OCI-LY3 (cell line): ENCODE data around the gene NUP98.

Experiments used
- H2AFZ ChIP-seq: fragments of 200-600, 300-600 bp; shearing (Covaris generic); 2 replicates; pipeline ENCODE4 v1.6.0; 2014; ENCODE audit warnings: antibody characterized with exemption, low read depth, low read length
- H3K27ac ChIP-seq: fragments of 200-600, 300-600 bp; sonication (generic); 2 replicates; pipeline ENCODE4 v1.5.1; 2014; ENCODE audit warnings: mild to moderate bottlenecking, low read length, moderate library complexity, mixed read lengths
- H3K27me3 ChIP-seq: fragments of 200-600, 300-600 bp; sonication (generic); 2 replicates; pipeline ENCODE4 v1.6.1; 2014; ENCODE audit warnings: low read depth, low read length, mixed read lengths
- H3K36me3 ChIP-seq: fragments of 200-600, 300-600 bp; sonication (generic); replicated peaks from 2 replicates; pipeline ENCODE3; 2014; ENCODE audit warnings: low read depth, low read length, mixed read lengths
- H3K4me1 ChIP-seq: fragments of 300-600, 200-600 bp; sonication (generic); 2 replicates; pipeline ENCODE4 v1.6.1; 2014; ENCODE audit warnings: low read length, mixed read lengths
- H3K4me2 ChIP-seq: fragments of 200-600, 300-600 bp; sonication (generic); 2 replicates; pipeline ENCODE4 v1.6.1; 2014; ENCODE audit warnings: low read length, mixed read lengths
- H3K4me3 ChIP-seq: fragments of 300-600, 200-600 bp; sonication (generic); 2 replicates; pipeline ENCODE4 v1.5.1; 2014; ENCODE audit warnings: antibody characterized with exemption, mild to moderate bottlenecking, low read length, moderate library complexity
- H3K79me2 ChIP-seq: fragments of 300-600, 200-600 bp; shearing (Covaris generic); 2 replicates; pipeline ENCODE4 v1.6.1; 2014; ENCODE audit warnings: mild to moderate bottlenecking, low read length, mixed read lengths
- H3K9ac ChIP-seq: fragments of 300-600, 200-600 bp; shearing (Covaris generic); 2 replicates; pipeline ENCODE4 v1.6.0; 2014; ENCODE audit warnings: mild to moderate bottlenecking, low read length, moderate library complexity
- H3K9me3 ChIP-seq: fragments of 200-600, 300-600 bp; shearing (Covaris generic); 2 replicates; pipeline ENCODE4 v1.6.1; 2014; ENCODE audit warnings: low read length, mixed read lengths; ENCODE audit not compliant: insufficient read depth
- H4K20me1 ChIP-seq: fragments of 200-600, 300-600 bp; sonication (generic); 2 replicates; pipeline ENCODE4 v1.6.1; 2016; ENCODE audit warnings: low read length, mixed read lengths; ENCODE audit not compliant: insufficient read depth
- CTCF ChIP-seq: fragments of 200-600, 300-600 bp; sonication (generic); IDR thresholded peaks from 2 replicates; pipeline ENCODE4 v1.5.1; 2014; ENCODE audit warnings: antibody characterized with exemption, low read length, low read depth
- EZH2phosphoT487 ChIP-seq: fragments of 200-600 bp; shearing (Covaris generic); IDR thresholded peaks from 2 replicates; pipeline ENCODE4 v1.6.1; 2018; ENCODE audit warnings: antibody characterized with exemption, mixed run types, low read depth

The NUP98 gene

GRCh38 chr11:3738723-3739122 lies 58.6 kb downstream of the NUP98 start:
- Histone ChIP-seq H2AFZ (no peak overlapping the region), H3K4me3 (no peak overlapping the region), H4K20me1 (no peaks in the 10 kb centered on the region), H3K9ac (no peak overlapping the region), H3K27me3 (no peaks in the 10 kb centered on the region), H3K4me2 (no peak overlapping the region), H3K36me3 (peaks cover 45% of the 10 kb centered on the region), H3K9me3 (no peaks in the 10 kb centered on the region), H3K79me2 (no peaks in the 10 kb centered on the region), H3K27ac (no peak overlapping the region), H3K4me1 (no peaks in the 10 kb centered on the region)
- TF ChIP-seq CTCF (no peak), EZH2phosphoT487 (no peak)

- Histone ChIP-seq H3K36me3 (peaks cover 48% of the 10 kb centered on the region), H3K27ac (no peak overlapping the region), H3K4me2 (no peak overlapping the region), H3K9me3 (no peaks in the 10 kb centered on the region), H3K4me1 (no peaks in the 10 kb centered on the region), H2AFZ (no peak overlapping the region), H3K9ac (no peak overlapping the region), H3K79me2 (no peaks in the 10 kb centered on the region), H3K4me3 (no peak overlapping the region), H3K27me3 (no peaks in the 10 kb centered on the region), H4K20me1 (no peaks in the 10 kb centered on the region)
- TF ChIP-seq EZH2phosphoT487 = no peak
- no peak for TF ChIP-seq CTCF
Measured at GRCh38 chr11:3738241-3738640, 59.1 kb downstream of the NUP98 start.

- no peak overlapping the region for H2AFZ ChIP-seq
- H3K4me1 ChIP-seq = no peaks in the 10 kb centered on the region
- no peak overlapping the region for H3K27ac ChIP-seq
- H3K4me2 ChIP-seq = no peak overlapping the region
- peaks cover 51% of the 10 kb centered on the region for H3K36me3 ChIP-seq
- no peaks in the 10 kb centered on the region for H4K20me1 ChIP-seq
- no peaks in the 10 kb centered on the region for H3K79me2 ChIP-seq
- no peak for TF ChIP-seq EZH2phosphoT487
- no peak for TF ChIP-seq CTCF
- H3K27me3 ChIP-seq = no peaks in the 10 kb centered on the region
- no peak overlapping the region for H3K4me3 ChIP-seq
- no peak overlapping the region for H3K9ac ChIP-seq
- H3K9me3 ChIP-seq = no peaks in the 10 kb centered on the region
Measured at GRCh38 chr11:3737386-3737933, 59.9 kb downstream of the NUP98 start.

GRCh38 chr11:3736816-3737215 lies 60.5 kb downstream of the NUP98 start:
- Histone ChIP-seq H3K4me1 (no peaks in the 10 kb centered on the region), H3K36me3 (peaks cover 52% of the 10 kb centered on the region), H3K4me2 (no peak overlapping the region), H3K79me2 (no peaks in the 10 kb centered on the region), H3K4me3 (no peak overlapping the region), H3K27me3 (no peaks in the 10 kb centered on the region), H3K9ac (no peak overlapping the region), H3K27ac (no peak overlapping the region), H3K9me3 (no peaks in the 10 kb centered on the region), H4K20me1 (no peaks in the 10 kb centered on the region), H2AFZ (no peak overlapping the region)
- TF ChIP-seq EZH2phosphoT487 = no peak
- no peak for TF ChIP-seq CTCF
